Measurements from ENCODE around the gene FOSL1.
A peak's percentile ranks its signal among the peaks of the same experiment; 100 is the strongest.
"Not testable (repeated sequence)": the region's sequence is repeated elsewhere in the genome, so short reads cannot be mapped to it uniquely, and the experiment has no call there.

FOSL1 gene

GRCh38 chr11:65892661-65893317, 7.4 kb downstream of the FOSL1 start:
- Histone ChIP-seq H3K9ac (ENCODE audit: low read depth, low read length, poor library complexity) (no peak overlapping the region), H3K27me3 (ENCODE audit: control insufficient read depth in 3 of 3, insufficient read depth in 3 of 3, low read depth in 1 of 3, low read length in 3 of 3) (peaks cover 0 to 17% (median 0%) of the 10 kb centered on the region in 3 experiments), H4K91ac (ENCODE audit: low read depth, low read length, poor library complexity) (no peak overlapping the region), H3K4me3 (ENCODE audit: low read length in 2 of 2) (no peak overlapping the region), H3K4me2 (ENCODE audit: insufficient read depth, low read length, poor library complexity, severe bottlenecking) (no peak overlapping the region), H3K36me3 (replicated peaks in 1 of 2; ENCODE audit: control insufficient read depth in 2 of 2, insufficient read depth in 2 of 2, low read length in 2 of 2) (no peaks in the 10 kb centered on the region), H2BK15ac (ENCODE audit: low read length) (no peak overlapping the region), H3K79me1 (ENCODE audit: low read depth, low read length) (no peaks in the 10 kb centered on the region), H3K14ac (ENCODE audit: low read length) (no peak overlapping the region), H3K18ac (ENCODE audit: low read length) (no peak overlapping the region), H2BK5ac (ENCODE audit: low read length) (no peak overlapping the region), H3K27ac (replicated peaks; ENCODE audit: low read length) (no peak overlapping the region), H4K8ac (ENCODE audit: low read depth, low read length) (no peak overlapping the region), H2BK120ac (ENCODE audit: low read depth, low read length) (peak overlapping the region; percentile 27), H3K9me3 (replicated peaks in 1 of 2; ENCODE audit: control insufficient read depth in 2 of 2, insufficient read depth in 1 of 2, low read depth in 1 of 2, low read length in 2 of 2) (no peaks in the 10 kb centered on the region), H2AFZ (ENCODE audit: low read length) (no peak overlapping the region), H3K4ac (ENCODE audit: low read length) (no peak overlapping the region), H3K23ac (ENCODE audit: low read depth, low read length, poor library complexity) (no peak overlapping the region), H2AK5ac (ENCODE audit: low read depth, low read length) (peak overlapping the region; percentile 25), H3K4me1 (ENCODE audit: control insufficient read depth in 2 of 2, insufficient read depth in 1 of 2, low read depth in 1 of 2, low read length in 2 of 2) (peaks cover 19 to 20% of the 10 kb centered on the region in 2 donors), H2BK12ac (ENCODE audit: low read length) (no peak overlapping the region)
- no CpG with 5 or more reads among the region's 10 CpGs for WGBS, 2 donors (ENCODE audit: extremely low coverage in 2 of 2, insufficient read length in 2 of 2, insufficient replicate concordance in 1 of 2)
- DNase-seq (ENCODE audit: low spot score), result no peak

DNA sequence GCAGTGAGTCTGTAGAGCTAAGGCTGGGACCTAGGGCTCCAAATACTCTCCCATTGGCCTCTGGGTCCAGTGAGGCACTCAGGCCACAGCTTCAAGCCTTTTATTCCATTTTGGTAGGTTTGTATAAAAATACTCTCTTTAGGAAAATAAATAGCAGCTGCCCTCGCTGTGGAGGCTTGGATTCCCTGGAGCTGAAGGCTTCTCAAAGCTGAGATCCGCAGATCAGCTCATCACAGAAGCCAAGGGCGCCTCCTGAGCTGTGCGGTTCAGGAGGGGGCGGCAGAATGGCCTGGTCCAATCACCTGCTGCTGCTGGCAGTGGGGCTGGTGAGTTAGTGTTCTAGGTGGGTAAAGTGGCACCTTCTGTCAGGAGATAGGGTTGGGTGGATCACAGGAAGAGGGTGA, 8.0 kb downstream of the FOSL1 start:
- H2AFZ ChIP-seq (ENCODE audit: low read length), result peak overlapping the region; percentile 90
- not testable (repeated sequence) for H3K27ac ChIP-seq (replicated peaks; ENCODE audit: low read length)

DNA sequence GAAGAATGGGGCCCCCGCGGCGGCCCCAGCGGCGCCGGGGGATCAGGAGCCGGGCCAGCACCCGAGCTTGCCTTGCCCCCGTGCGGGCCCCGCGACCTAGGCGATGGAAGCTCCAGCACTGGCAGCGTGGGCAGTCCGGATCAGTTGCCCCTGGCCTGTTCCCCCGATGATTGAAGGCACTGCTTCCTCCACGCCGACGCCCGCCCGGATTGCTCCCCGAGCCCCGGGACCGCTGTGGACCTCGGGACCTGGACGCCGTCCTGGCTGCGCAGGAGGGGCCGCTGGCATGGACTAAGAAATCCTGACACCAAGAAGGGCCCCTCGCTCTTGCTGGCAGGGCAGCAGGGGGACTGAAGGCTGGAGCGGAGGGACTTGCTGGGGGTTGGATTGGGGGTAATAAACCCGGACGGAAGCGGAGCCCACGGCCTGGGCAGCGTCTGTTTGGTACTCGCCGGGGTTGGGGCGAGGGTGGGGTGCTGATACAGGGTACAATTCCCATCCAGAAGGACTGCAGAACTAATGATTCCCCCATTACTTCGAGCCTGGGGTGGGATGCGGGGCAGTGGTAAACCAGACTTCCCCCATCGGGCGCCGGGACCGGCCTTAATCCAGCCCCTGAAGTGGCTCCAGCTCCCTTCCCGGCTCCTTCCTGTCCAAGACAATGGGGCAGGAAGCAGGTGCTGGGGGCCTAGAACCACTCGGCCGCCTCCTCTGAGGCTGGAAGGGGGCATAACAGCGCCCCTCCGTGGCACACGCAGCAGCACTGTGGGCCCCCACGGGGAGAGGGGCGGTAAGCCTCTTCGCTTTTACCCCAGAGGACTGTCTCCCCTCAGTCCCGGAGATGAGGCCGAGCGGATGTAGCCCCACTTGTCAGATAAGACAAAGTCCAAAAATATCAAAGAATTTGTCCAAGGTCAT, 8.7 kb downstream of the FOSL1 start:
- no CpG with 5 or more reads among the region's 57 CpGs for WGBS, 2 donors (ENCODE audit: extremely low coverage in 2 of 2, insufficient read length in 2 of 2, insufficient replicate concordance in 1 of 2)
- DNase-seq (ENCODE audit: low spot score), result no peak

More for the DNA sequence above, 8.0 kb downstream of the FOSL1 start:
- H4K91ac ChIP-seq (ENCODE audit: low read depth, low read length, poor library complexity); H3K14ac ChIP-seq (ENCODE audit: low read length); H3K9me3 ChIP-seq (replicated peaks in 1 of 2; ENCODE audit: control insufficient read depth in 2 of 2, insufficient read depth in 1 of 2, low read depth in 1 of 2, low read length in 2 of 2); H2BK15ac ChIP-seq (ENCODE audit: low read length); H2BK12ac ChIP-seq (ENCODE audit: low read length); H3K36me3 ChIP-seq (replicated peaks in 1 of 2; ENCODE audit: control insufficient read depth in 2 of 2, insufficient read depth in 2 of 2, low read length in 2 of 2); H3K9ac ChIP-seq (ENCODE audit: low read depth, low read length, poor library complexity); H2BK5ac ChIP-seq (ENCODE audit: low read length); DNase-seq (ENCODE audit: low spot score); H3K79me1 ChIP-seq (ENCODE audit: low read depth, low read length); H2BK120ac ChIP-seq (ENCODE audit: low read depth, low read length); H3K18ac ChIP-seq (ENCODE audit: low read length); H3K4ac ChIP-seq (ENCODE audit: low read length); H2AK5ac ChIP-seq (ENCODE audit: low read depth, low read length); H4K8ac ChIP-seq (ENCODE audit: low read depth, low read length): not testable (repeated sequence)
- no CpG with 5 or more reads among the region's 5 CpGs for WGBS, 2 donors (ENCODE audit: extremely low coverage in 2 of 2, insufficient read length in 2 of 2, insufficient replicate concordance in 1 of 2)
- Histone ChIP-seq H3K4me1 (ENCODE audit: control insufficient read depth in 2 of 2, insufficient read depth in 1 of 2, low read depth in 1 of 2, low read length in 2 of 2) (peaks cover 24% of the 10 kb centered on the region in 2 donors), H3K27me3 (ENCODE audit: control insufficient read depth in 3 of 3, insufficient read depth in 3 of 3, low read depth in 1 of 3, low read length in 3 of 3) (peaks cover 0 to 15% (median 0%) of the 10 kb centered on the region in 3 experiments), H3K4me3 (ENCODE audit: low read length in 2 of 2) (peak overlapping the region; percentile 57 to 86), H3K4me2 (ENCODE audit: insufficient read depth, low read length, poor library complexity, severe bottlenecking) (peak overlapping the region; percentile 100), H3K23ac (ENCODE audit: low read depth, low read length, poor library complexity) (peak overlapping the region; percentile 10)

More for the DNA sequence above, 8.7 kb downstream of the FOSL1 start:
- H3K23ac ChIP-seq (ENCODE audit: low read depth, low read length, poor library complexity), result peak overlapping the region; percentile 94
- peak overlapping the region; percentile 36 for H2BK12ac ChIP-seq (ENCODE audit: low read length)
- H3K36me3 ChIP-seq (replicated peaks in 1 of 2; ENCODE audit: control insufficient read depth in 2 of 2, insufficient read depth in 2 of 2, low read length in 2 of 2), result peaks cover 4 to 6% of the 10 kb centered on the region in 2 donors
- peak overlapping the region; percentile 57 to 86 for H3K4me3 ChIP-seq (ENCODE audit: low read length in 2 of 2)
- H3K4me1 ChIP-seq (ENCODE audit: control insufficient read depth in 2 of 2, insufficient read depth in 1 of 2, low read depth in 1 of 2, low read length in 2 of 2), result peaks cover 24 to 27% of the 10 kb centered on the region in 2 donors
- H4K91ac ChIP-seq (ENCODE audit: low read depth, low read length, poor library complexity), result no peak overlapping the region
- H3K79me1 ChIP-seq (ENCODE audit: low read depth, low read length), result peaks cover 3% of the 10 kb centered on the region
- H2AFZ ChIP-seq (ENCODE audit: low read length), result peak overlapping the region; percentile 90
- H2BK120ac ChIP-seq (ENCODE audit: low read depth, low read length), result no peak overlapping the region
- H2BK15ac ChIP-seq (ENCODE audit: low read length), result peak overlapping the region; percentile 24
- peak overlapping the region; percentile 97 for H2AK5ac ChIP-seq (ENCODE audit: low read depth, low read length)
- peak overlapping the region; percentile 77 for H3K14ac ChIP-seq (ENCODE audit: low read length)
- H4K8ac ChIP-seq (ENCODE audit: low read depth, low read length), result no peak overlapping the region
- peak overlapping the region; percentile 89 for H2BK5ac ChIP-seq (ENCODE audit: low read length)
- H3K18ac ChIP-seq (ENCODE audit: low read length), result peak overlapping the region; percentile 98
- H3K9me3 ChIP-seq (replicated peaks in 1 of 2; ENCODE audit: control insufficient read depth in 2 of 2, insufficient read depth in 1 of 2, low read depth in 1 of 2, low read length in 2 of 2), result no peaks in the 10 kb centered on the region
- H3K4ac ChIP-seq (ENCODE audit: low read length), result peak overlapping the region; percentile 80
- peaks cover 0 to 15% (median 0%) of the 10 kb centered on the region in 3 experiments for H3K27me3 ChIP-seq (ENCODE audit: control insufficient read depth in 3 of 3, insufficient read depth in 3 of 3, low read depth in 1 of 3, low read length in 3 of 3)
- no peak overlapping the region for H3K27ac ChIP-seq (replicated peaks; ENCODE audit: low read length)
- peak overlapping the region; percentile 100 for H3K4me2 ChIP-seq (ENCODE audit: insufficient read depth, low read length, poor library complexity, severe bottlenecking)
- H3K9ac ChIP-seq (ENCODE audit: low read depth, low read length, poor library complexity), result peak overlapping the region; percentile 96
